ENCODE data around the gene CAMTA1. TPM values are rescaled to one million over a fixed set of nuclear protein-coding genes. Genes with fewer than 3 reads are reported as not detected.

Gene CAMTA1
- polyA plus RNA-seq, 1 experiment = 23.1 TPM

DNA sequence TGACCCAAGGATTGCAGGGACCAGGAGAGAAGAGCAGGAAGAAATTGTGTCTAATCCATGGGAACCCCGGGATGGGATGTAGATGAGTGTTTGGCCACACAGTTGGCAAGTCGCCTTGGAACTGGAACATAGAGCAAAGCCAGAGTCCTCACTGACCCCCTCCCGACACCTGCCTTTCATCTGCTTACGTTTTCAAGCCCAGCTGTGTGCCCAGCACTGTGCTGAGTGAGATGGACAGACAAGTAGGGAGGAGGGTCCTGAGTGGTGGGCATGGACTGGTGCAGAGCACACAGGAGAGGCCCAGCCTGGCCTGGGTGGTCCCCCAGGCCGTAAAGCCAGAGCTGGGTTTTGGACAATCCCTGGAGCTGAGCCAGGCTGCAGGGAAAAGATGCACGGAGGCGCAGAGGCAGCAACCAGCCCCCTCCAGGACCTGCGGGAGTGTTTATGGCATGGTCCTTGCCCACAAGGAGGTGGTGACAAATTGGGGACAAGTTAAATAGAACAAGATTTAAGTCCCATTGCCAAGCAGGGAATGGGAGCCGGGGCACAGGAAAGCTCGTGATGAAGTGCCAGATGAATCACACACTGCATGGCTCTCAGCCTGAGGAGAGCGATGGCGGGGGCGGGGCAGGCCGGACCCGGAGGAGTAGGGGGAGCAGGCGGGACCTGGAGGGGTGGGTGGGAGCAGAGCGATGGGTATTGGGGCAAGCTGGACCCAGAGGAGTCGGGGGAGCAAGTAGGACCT lies 828.0 kb downstream of the CAMTA1 start:
- Histone ChIP-seq H3K4me3 (ENCODE audit: low read depth, low read length) (no peak overlapping the region), H3K36me3 (ENCODE audit: control insufficient read depth, insufficient read depth, low read length) (no peaks in the 10 kb centered on the region), H3K27me3 (ENCODE audit: control insufficient read depth, insufficient read depth, low read length) (no peaks in the 10 kb centered on the region)
- TF ChIP-seq, protein P1, sequence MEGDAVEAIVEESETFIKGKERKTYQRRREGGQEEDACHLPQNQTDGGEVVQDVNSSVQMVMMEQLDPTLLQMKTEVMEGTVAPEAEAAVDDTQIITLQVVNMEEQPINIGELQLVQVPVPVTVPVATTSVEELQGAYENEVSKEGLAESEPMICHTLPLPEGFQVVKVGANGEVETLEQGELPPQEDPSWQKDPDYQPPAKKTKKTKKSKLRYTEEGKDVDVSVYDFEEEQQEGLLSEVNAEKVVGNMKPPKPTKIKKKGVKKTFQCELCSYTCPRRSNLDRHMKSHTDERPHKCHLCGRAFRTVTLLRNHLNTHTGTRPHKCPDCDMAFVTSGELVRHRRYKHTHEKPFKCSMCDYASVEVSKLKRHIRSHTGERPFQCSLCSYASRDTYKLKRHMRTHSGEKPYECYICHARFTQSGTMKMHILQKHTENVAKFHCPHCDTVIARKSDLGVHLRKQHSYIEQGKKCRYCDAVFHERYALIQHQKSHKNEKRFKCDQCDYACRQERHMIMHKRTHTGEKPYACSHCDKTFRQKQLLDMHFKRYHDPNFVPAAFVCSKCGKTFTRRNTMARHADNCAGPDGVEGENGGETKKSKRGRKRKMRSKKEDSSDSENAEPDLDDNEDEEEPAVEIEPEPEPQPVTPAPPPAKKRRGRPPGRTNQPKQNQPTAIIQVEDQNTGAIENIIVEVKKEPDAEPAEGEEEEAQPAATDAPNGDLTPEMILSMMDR (IDR thresholded peaks at IDR 0.05; ENCODE audit: insufficient read depth, low read depth, low read length) = no peak
- ChIA-PET CTCF (no interaction called here), POLR2A (no interaction called here)
- DNase-seq (ENCODE audit: low read depth) = no peak

DNA sequence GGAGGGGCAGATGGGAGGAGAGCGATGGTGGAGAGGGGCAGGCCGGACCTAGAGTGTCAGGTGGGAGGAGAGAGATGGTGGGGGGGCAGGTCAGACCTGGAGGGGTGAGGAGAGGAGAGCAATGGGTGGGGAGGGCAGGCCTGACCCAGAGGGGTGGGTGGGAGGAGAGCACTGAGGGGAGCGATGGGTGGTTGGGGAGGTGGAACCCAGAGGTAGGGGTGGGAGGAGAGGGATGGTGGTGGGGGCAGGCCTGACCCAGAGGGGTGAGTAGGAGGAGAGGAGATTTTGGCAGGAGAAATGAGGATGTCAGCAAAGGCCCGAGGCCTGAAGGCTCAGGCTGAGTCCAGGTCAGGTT lies 828.6 kb downstream of the CAMTA1 start:
- POLR2A ChIA-PET = no interaction called here
- no peak for DNase-seq (ENCODE audit: low read depth)
- no peaks in the 10 kb centered on the region for H3K27me3 ChIP-seq (ENCODE audit: control insufficient read depth, insufficient read depth, low read length)
- TF ChIP-seq, protein P1 (IDR thresholded peaks at IDR 0.05; ENCODE audit: insufficient read depth, low read depth, low read length) = no peak
- no peak overlapping the region for H3K4me3 ChIP-seq (ENCODE audit: low read depth, low read length)
- H3K36me3 ChIP-seq (ENCODE audit: control insufficient read depth, insufficient read depth, low read length) = no peaks in the 10 kb centered on the region
- CTCF ChIA-PET = no interaction called here

DNA sequence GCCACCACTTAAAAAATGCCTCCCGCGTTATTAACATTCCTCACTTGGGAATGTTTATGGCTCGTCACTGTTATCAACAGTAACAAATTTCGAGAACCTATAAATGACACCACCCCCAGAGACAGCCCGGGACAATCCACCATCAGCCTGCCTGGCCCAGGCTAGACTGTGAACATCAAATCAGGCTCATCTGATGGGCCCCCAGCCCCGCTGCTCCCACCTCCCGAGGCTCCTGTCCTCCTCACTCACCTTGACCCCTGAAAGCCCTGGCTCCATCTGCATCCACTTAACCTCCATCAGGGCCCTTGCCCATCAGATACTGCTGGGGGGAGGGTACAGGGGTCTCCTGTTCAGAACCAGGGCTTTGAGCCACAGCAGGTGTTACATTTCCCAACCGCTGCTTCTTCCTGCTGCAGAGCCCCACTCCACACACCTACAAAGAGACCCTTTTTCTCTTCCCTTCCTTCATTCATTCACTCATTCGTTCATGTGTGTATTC lies 829.4 kb downstream of the CAMTA1 start:
- H3K36me3 ChIP-seq (ENCODE audit: control insufficient read depth, insufficient read depth, low read length) = no peaks in the 10 kb centered on the region
- H3K27me3 ChIP-seq (ENCODE audit: control insufficient read depth, insufficient read depth, low read length) = no peaks in the 10 kb centered on the region
- DNase-seq (ENCODE audit: low read depth) = no peak
- no peak overlapping the region for H3K4me3 ChIP-seq (ENCODE audit: low read depth, low read length)
- ChIA-PET POLR2A (no interaction called here), CTCF (no interaction called here)
- TF ChIP-seq, protein P1 (IDR thresholded peaks at IDR 0.05; ENCODE audit: insufficient read depth, low read depth, low read length) = no peak

DNA sequence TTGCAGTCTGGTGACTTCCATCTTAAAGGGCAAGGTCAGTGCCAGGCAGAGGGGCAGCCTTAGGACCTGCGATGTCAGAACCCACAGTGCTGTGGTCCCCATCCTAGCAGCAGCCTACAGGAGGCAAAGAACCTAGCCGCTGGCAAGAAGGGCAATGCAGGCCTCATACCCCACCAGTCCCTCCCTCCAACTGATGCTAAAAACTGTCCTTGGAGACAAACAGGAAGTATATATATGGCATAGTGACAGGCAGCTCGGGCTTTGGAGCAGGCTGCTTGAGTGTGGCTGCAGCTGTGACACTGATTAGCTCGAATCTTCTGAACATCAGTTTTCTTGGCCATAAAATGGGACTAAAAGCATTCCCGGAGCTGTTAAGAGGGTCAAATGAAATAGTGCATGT lies 829.9 kb downstream of the CAMTA1 start:
- no peaks in the 10 kb centered on the region for H3K36me3 ChIP-seq (ENCODE audit: control insufficient read depth, insufficient read depth, low read length)
- TF ChIP-seq, protein P1 (IDR thresholded peaks at IDR 0.05; ENCODE audit: insufficient read depth, low read depth, low read length) = no peak
- H3K27me3 ChIP-seq (ENCODE audit: control insufficient read depth, insufficient read depth, low read length) = no peaks in the 10 kb centered on the region
- ChIA-PET CTCF (no interaction called here), POLR2A (no interaction called here)
- no peak for DNase-seq (ENCODE audit: low read depth)
- no peak overlapping the region for H3K4me3 ChIP-seq (ENCODE audit: low read depth, low read length)

DNA sequence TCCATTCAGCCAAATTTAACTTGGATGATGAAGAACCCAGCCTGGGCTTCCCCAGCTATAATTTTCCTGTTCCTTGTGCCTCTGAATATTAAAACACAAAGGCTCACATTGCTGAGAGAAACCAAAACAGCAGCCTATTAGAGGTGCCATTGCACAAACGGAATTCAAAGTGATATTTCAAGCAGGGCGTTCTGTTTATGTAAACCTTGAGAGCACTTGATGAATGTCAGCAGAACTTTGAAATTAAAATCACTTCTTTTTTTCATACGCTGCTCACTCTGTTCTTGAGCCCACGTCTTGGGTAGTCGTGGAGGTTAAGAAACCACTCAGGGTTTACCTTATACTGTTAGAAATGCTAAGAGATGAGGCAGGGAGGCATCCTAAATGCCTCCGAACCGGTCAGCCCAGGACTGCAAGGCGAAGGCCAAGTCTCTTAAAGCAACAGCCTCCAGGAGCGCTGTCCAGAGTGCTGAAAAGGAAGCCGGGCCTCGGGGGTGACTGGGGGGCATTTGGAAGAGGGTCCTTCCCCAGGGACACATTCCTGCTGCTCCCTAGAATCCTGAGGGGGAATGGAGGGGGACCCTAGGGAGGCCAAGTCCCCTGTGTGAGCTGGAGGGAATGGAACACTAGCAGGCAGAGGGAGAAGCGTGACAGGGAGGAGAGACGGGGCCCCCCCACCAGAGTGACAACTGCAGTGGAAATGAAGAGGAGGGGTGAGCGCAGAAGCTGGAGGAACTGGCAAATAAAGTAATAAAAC lies 831.0 kb downstream of the CAMTA1 start:
- Histone ChIP-seq H3K4me3 (ENCODE audit: low read depth, low read length) (no peak overlapping the region), H3K36me3 (ENCODE audit: control insufficient read depth, insufficient read depth, low read length) (no peaks in the 10 kb centered on the region), H3K27me3 (ENCODE audit: control insufficient read depth, insufficient read depth, low read length) (no peaks in the 10 kb centered on the region)
- TF ChIP-seq, protein P1 (IDR thresholded peaks at IDR 0.05; ENCODE audit: insufficient read depth, low read depth, low read length) = no peak
- CTCF ChIA-PET = no interaction called here
- DNase-seq (ENCODE audit: low read depth) = no peak
- POLR2A ChIA-PET = no interaction called here
